K562 (cell line): ENCODE data around the gene ACSS1. TPM values are rescaled to one million over a fixed set of nuclear protein-coding genes. Genes with fewer than 3 reads are reported as not detected.

Experiments used
- ATAC-seq: fragments of 200-7000 bp; cut with Tn5 transposase; 3 replicates; pipeline ENCODE4 v1.9.1; 2020; ENCODE audit warnings: moderate library complexity
- BruUV-seq: library from RNA; stranded (reverse); fragments of 400-500 nt; replicated peaks from 2 replicates; lab custom pipeline; 2021; lab: Mats Ljungman, UMichigan
- CTCF ChIA-PET: fragments of 300-600 bp; formaldehyde crosslinking; extraction: SDS; loops from one replicate; lab custom pipeline; 2021; ENCODE audit warnings: low intra/inter-chr PET ratio; lab: Yijun Ruan, JAX
- POLR2A ChIA-PET: fragments of 300-600, 350-650 bp; sonication (Branson Sonifier 250); formaldehyde crosslinking; extraction: SDS; loops from one replicate; lab custom pipeline; 2021; ENCODE audit warnings: antibody characterized with exemption, inconsistent platforms; lab: Yijun Ruan, JAX
- DNase-seq, 4 experiments: peaks; one replicate each; pipeline versions ENCODE4 v3.0.0 to v3.0.0-alpha.2; 2011 to 2018; ENCODE audit warnings: low spot score in 3 of 4, mixed read lengths in 3 of 4; ENCODE audit errors: extremely low read depth in 1 of 4
- FAIRE-seq: peaks from 2 replicates; lab custom pipeline; 2011; peaks lifted over from hg19 to GRCh38; lab: Jason Lieb, UNC
- H2AFZ ChIP-seq: 2 replicates; pipeline ENCODE4 v1.6.0; 2011; ENCODE audit warnings: low read depth, low read length, control low read depth, inconsistent platforms
- H3K27ac ChIP-seq: fragments of 200-600 bp; 3 replicates; pipeline ENCODE4 v1.8.0; 2011; ENCODE audit warnings: low read depth, mild to moderate bottlenecking, control low read depth, inconsistent platforms, low read length, moderate library complexity, mixed read lengths; ENCODE audit errors: extremely low read depth
- H3K27me3 ChIP-seq, 2 experiments: fragments of 300-600 bp in 1 of 2; 2 replicates in 1 of 2; 3 replicates in 1 of 2; pipeline versions ENCODE4 v1.6.0 to v1.8.0; 2011; ENCODE audit warnings: inconsistent platforms in 2 of 2, low read length in 2 of 2, mild to moderate bottlenecking in 1 of 2, mixed read lengths in 1 of 2, moderate library complexity in 1 of 2; ENCODE audit not compliant: control insufficient read depth in 2 of 2, insufficient read depth in 2 of 2
- H3K36me3 ChIP-seq: fragments of 300-600 bp; 3 replicates; pipeline ENCODE4 v1.8.0; 2011; ENCODE audit warnings: mild to moderate bottlenecking, low read length, inconsistent platforms; ENCODE audit not compliant: control insufficient read depth, insufficient read depth
- H3K4me1 ChIP-seq, 2 experiments: fragments of 200-600 bp in 1 of 2; replicated peaks in 1 of 2; 2 replicates in 1 of 2; 3 replicates in 1 of 2; pipeline versions ENCODE4 v1.5.1 to v1.8.0; 2011; ENCODE audit warnings: inconsistent platforms in 2 of 2, low read length in 2 of 2, mild to moderate bottlenecking in 1 of 2, mixed read lengths in 1 of 2, moderate library complexity in 1 of 2; ENCODE audit not compliant: control insufficient read depth in 2 of 2, insufficient read depth in 2 of 2
- H3K4me2 ChIP-seq: 2 replicates; pipeline ENCODE4 v1.6.1; 2011; ENCODE audit warnings: low read length, control low read depth, inconsistent platforms, mixed read lengths; ENCODE audit not compliant: insufficient read depth
- H3K4me3 ChIP-seq: fragments of 200-600 bp; sonication (generic), shearing (Covaris generic); 2 replicates; pipeline ENCODE4 v1.5.1; 2016; ENCODE audit warnings: control low read depth, inconsistent platforms
- H3K79me2 ChIP-seq: fragments of 200-600 bp; 3 replicates; pipeline ENCODE4 v1.8.0; 2011; ENCODE audit warnings: low read length, inconsistent platforms; ENCODE audit not compliant: control insufficient read depth, insufficient read depth
- H3K9ac ChIP-seq, 2 experiments: 2 replicates each; pipeline versions ENCODE4 v1.6.0 to v1.6.1; 2011; ENCODE audit warnings: low read depth in 2 of 2, low read length in 2 of 2, control low read depth in 1 of 2, inconsistent platforms in 1 of 2, mild to moderate bottlenecking in 1 of 2, mixed read lengths in 1 of 2; ENCODE audit not compliant: insufficient read depth in 1 of 2
- H3K9me1 ChIP-seq: one replicate; pipeline ENCODE4 v1.6.0; 2011; ENCODE audit warnings: inconsistent platforms, mild to moderate bottlenecking, low read length, moderate library complexity; ENCODE audit not compliant: control insufficient read depth, insufficient read depth
- H3K9me3 ChIP-seq: replicated peaks from 2 replicates; pipeline ENCODE4 v1.5.1; 2011; ENCODE audit warnings: low read depth, low read length, inconsistent platforms; ENCODE audit not compliant: control insufficient read depth, insufficient read depth
- H4K20me1 ChIP-seq: replicated peaks from 2 replicates; pipeline ENCODE4 v1.6.1; 2011; ENCODE audit warnings: low read length, inconsistent platforms, mixed read lengths; ENCODE audit not compliant: control insufficient read depth, insufficient read depth
- ATF7 ChIP-seq: fragments of 450-650 bp; IDR thresholded peaks from 2 replicates; pipeline ENCODE4 v1.7.1; 2014; ENCODE audit warnings: mild to moderate bottlenecking, moderate library complexity
- BACH1 ChIP-seq: fragments of 200-800 bp; sonication (Bioruptor generic); IDR thresholded peaks from 2 replicates; pipeline ENCODE4 v1.6.1; 2016; ENCODE audit warnings: missing genetic modification characterization, missing compliant biosample characterization
- CBX3 ChIP-seq, 2 experiments: IDR thresholded peaks; 1 replicate in 1 of 2; 2 replicates in 1 of 2; pipeline ENCODE4 v1.6.1; 2012; ENCODE audit warnings: inconsistent platforms in 2 of 2, low read length in 2 of 2, borderline replicate concordance in 1 of 2, control low read depth in 1 of 2
- DLX4 ChIP-seq: fragments of 250-450 bp; sonication (Bioruptor Pico); IDR thresholded peaks from 2 replicates; pipeline ENCODE4 v1.6.1; 2021; ENCODE audit warnings: mild to moderate bottlenecking
- ETV5 ChIP-seq: sonication (generic); formaldehyde crosslinking; IDR thresholded peaks from 2 replicates; pipeline ENCODE4 v1.4.0; 2020; ENCODE audit warnings: low read depth, mild to moderate bottlenecking, missing genetic modification reagents
- FOXJ2 ChIP-seq: fragments of 200-800 bp; sonication (Bioruptor generic); IDR thresholded peaks from 2 replicates; pipeline ENCODE4 v1.6.1; 2016; ENCODE audit warnings: missing genetic modification characterization, missing compliant biosample characterization
- KAT2B ChIP-seq: IDR thresholded peaks from one replicate; pipeline ENCODE4 v1.6.1; 2012; ENCODE audit warnings: low read depth, mild to moderate bottlenecking, control low read depth, inconsistent platforms, low read length, moderate library complexity
- MAFG ChIP-seq: fragments of 450-650 bp; conservative IDR thresholded peaks from 2 replicates; pipeline ENCODE4 v1.6.1; 2016; ENCODE audit warnings: missing genetic modification characterization, missing compliant biosample characterization
- STAT5A ChIP-seq: IDR thresholded peaks from 2 replicates; pipeline ENCODE4 v1.6.1; 2012; ENCODE audit warnings: low read length, inconsistent platforms, borderline replicate concordance
- TAF15 ChIP-seq: fragments of 200-400 bp; formaldehyde crosslinking; IDR thresholded peaks from 2 replicates; pipeline ENCODE4 v1.6.1; 2017; ENCODE audit warnings: mild to moderate bottlenecking, low read depth, low read length, moderate library complexity
- TFAP4 ChIP-seq: sonication (generic); formaldehyde crosslinking; IDR thresholded peaks from 2 replicates; pipeline ENCODE4 v1.8.0; 2022; ENCODE audit warnings: missing genetic modification reagents, mild to moderate bottlenecking, moderate library complexity, borderline replicate concordance
- TSC22D4 ChIP-seq: fragments of 450-650 bp; IDR thresholded peaks from 2 replicates; pipeline ENCODE4 v1.6.1; 2016; ENCODE audit warnings: missing genetic modification characterization, missing biosample characterization, control low read depth
- XRCC5 ChIP-seq: fragments of 200-400 bp; formaldehyde crosslinking; IDR thresholded peaks from 2 replicates; pipeline ENCODE4 v1.6.1; 2017; ENCODE audit warnings: low read depth, mild to moderate bottlenecking, low read length
- ZNF12 ChIP-seq: sonication (generic); formaldehyde crosslinking; IDR thresholded peaks from 2 replicates; pipeline ENCODE4 v1.4.0; 2020; ENCODE audit warnings: mild to moderate bottlenecking, missing genetic modification reagents
- ZNF318 ChIP-seq, 2 experiments: fragments of 450-650 bp; IDR thresholded peaks; 2 replicates each; pipeline ENCODE4 v1.6.1; 2016; ENCODE audit warnings: mild to moderate bottlenecking in 2 of 2, borderline replicate concordance in 1 of 2, low read depth in 1 of 2, moderate library complexity in 1 of 2
- WGBS: fragments of 100-300 bp; shearing (Covaris generic); methylation state at CpG from one replicate; pipeline ENCODE4 v1.1.6; 2016; ENCODE audit warnings: low coverage, mixed read lengths; ENCODE audit not compliant: insufficient coverage; ENCODE audit errors: missing lambda C conversion rate; 5-methylcytosine and 5-hydroxymethylcytosine counted together
- in situ Hi-C: fragments of 300-500 bp; cut with MboI; formaldehyde crosslinking; loops from 4 replicates; pipeline ENCODE4 v1.15.0; 2018; ENCODE audit warnings: inconsistent platforms, mixed read lengths
- intact Hi-C: fragments of 100-400 bp; cut with micrococcal nuclease; formaldehyde crosslinking; loops from 2 replicates; pipeline ENCODE4 v1.14.2; 2022
- polyA plus RNA-seq, 8 experiments: library from polyadenylated mRNA; depleted of rRNA in 4 of 8; stranded (reverse) in 5 of 8; unstranded in 3 of 8; fragments of >200 nt; fragmentation: Nextera tagmentation in 2 of 8; fragmentation: Illumina TruSeq in 1 of 8; extraction: Ambion mirVana in 2 of 8; extraction: Trizol in 1 of 8; gene quantifications; 2 replicates each; pipeline versions ENCODE4 v1.2.1 to v1.2.3, GENCODE V29; 2011 to 2014; ENCODE audit warnings: inconsistent platforms in 1 of 8, missing spikeins in 1 of 8
- total RNA-seq, 7 experiments: library from RNA; depleted of rRNA in 6 of 7; stranded (reverse); fragments of >200 nt in 6 of 7; fragmentation: Illumina TruSeq in 2 of 7; extraction: Trizol in 2 of 7; gene quantifications; 2 replicates each; pipeline versions ENCODE4 v1.2.1 to v1.2.3, GENCODE V29; 2011 to 2021; ENCODE audit warnings: low replicate concordance in 1 of 7

The ACSS1 gene
- total and polyA plus RNA-seq, 9 of the 15 experiments (the other 6 are each of a cell fraction or from before 2014, with no cell fraction given) = 0.07 to 2.1 (median 0.27) TPM; not detected in 3

DNA sequence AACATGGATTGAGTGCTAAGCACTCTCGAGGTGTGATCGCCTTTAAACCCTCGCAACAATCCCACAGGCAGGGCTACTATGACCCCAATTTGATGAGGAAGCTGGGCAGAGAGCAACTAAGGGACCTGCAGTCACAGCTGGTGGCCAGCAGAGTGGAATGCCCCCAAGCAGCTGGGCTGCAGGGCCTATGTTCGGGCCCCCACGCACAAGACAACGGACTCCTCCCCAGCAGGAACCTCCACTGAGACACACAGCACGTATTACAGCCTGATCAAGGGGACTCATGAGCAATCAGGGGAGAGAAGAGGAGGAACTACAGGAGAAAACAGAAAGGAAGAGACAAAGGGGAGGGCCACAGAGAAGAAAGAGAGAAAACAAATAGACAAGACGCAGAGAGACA is 87.2 kb downstream of the ACSS1 start:
- no peak for DNase-seq
- no peak for FAIRE-seq
- H3K27ac ChIP-seq = no peak overlapping the region
- H3K36me3 ChIP-seq = peaks cover 39% of the 10 kb centered on the region; the same call in 2 of the 3 replicates
- no peaks in the 10 kb centered on the region for H3K9me1 ChIP-seq
- no peak overlapping the region for H2AFZ ChIP-seq
- POLR2A ChIA-PET = no interaction called here
- no TSS peak for BruUV-seq
- H3K9ac ChIP-seq = no peak overlapping the region
- no peak for ATAC-seq
- no peaks in the 10 kb centered on the region for H3K27me3 ChIP-seq
- H3K79me2 ChIP-seq = no peaks in the 10 kb centered on the region
- CTCF ChIA-PET = no interaction called here
- in situ Hi-C loops (no loop called here), intact Hi-C loops (no loop called here)
- 91% methylated on average over 4 of the region's 8 CpGs for WGBS
- no peak overlapping the region for H3K4me2 ChIP-seq
- no peaks in the 10 kb centered on the region for H4K20me1 ChIP-seq
- no peak overlapping the region for H3K4me3 ChIP-seq
- no peaks in the 10 kb centered on the region for H3K9me3 ChIP-seq
- H3K4me1 ChIP-seq = no peaks in the 10 kb centered on the region
- TF ChIP-seq ATF7 = no peak
- TF ChIP-seq STAT5A = no peak
- TF ChIP-seq CBX3 (IDR thresholded peaks at IDR 0.05; ENCODE audit: borderline replicate concordance in 1 of 2, low read length in 2 of 2) = no peak
- no peak for TF ChIP-seq TAF15
- TF ChIP-seq BACH1 (tag) = no peak
- TF ChIP-seq FOXJ2 (tag) = no peak
- TF ChIP-seq TFAP4 (CRISPR knock-in tag) = no peak
- TF ChIP-seq TSC22D4 = no peak
- TF ChIP-seq KAT2B = no peak
- TF ChIP-seq MAFG = no peak
- TF ChIP-seq DLX4 (CRISPR knock-in tag) = no peak
- no peak for TF ChIP-seq XRCC5
- TF ChIP-seq ZNF12 (CRISPR knock-in tag) = no peak
- TF ChIP-seq ETV5 (CRISPR knock-in tag) = no peak
- no peak for TF ChIP-seq ZNF318 (IDR thresholded peaks at IDR 0.05; ENCODE audit: borderline replicate concordance in 1 of 2, low read depth in 1 of 2)
